Activated CD8-positive, alpha-beta memory T cell treated with anti-CD3 and anti-CD28 coated beads, Interleukin-2, amount 50 U/mL, for 4 hours (primary cell): Measurements from ENCODE around the gene NFIB.

Source experiments
- DNase-seq: peaks from one replicate; pipeline ENCODE4 v3.0.0-alpha.2; 2020

Gene NFIB

GRCh38 chr9:14179449-14179848, 134.5 kb downstream of the NFIB start:
- DNase-seq: no peak

GRCh38 chr9:14175778-14176177, 138.2 kb downstream of the NFIB start:
- DNase-seq: no peak

GRCh38 chr9:14173713-14174112, 140.2 kb downstream of the NFIB start:
- no peak for DNase-seq

- no peak for DNase-seq
Measured at GRCh38 chr9:14170973-14171596, 142.9 kb downstream of the NFIB start.

GRCh38 chr9:14170392-14170931, 143.5 kb downstream of the NFIB start:
- DNase-seq: no peak

- DNase-seq: no peak
Measured at GRCh38 chr9:14168381-14168780, 145.6 kb downstream of the NFIB start.

- DNase-seq: no peak
Measured at GRCh38 chr9:14165376-14166035, 148.4 kb downstream of the NFIB start.

GRCh38 chr9:14164908-14165307, 149.0 kb downstream of the NFIB start:
- DNase-seq: no peak

- no peak for DNase-seq
Measured at GRCh38 chr9:14159440-14160216, 154.3 kb downstream of the NFIB start.

GRCh38 chr9:14158916-14159315, 155.0 kb downstream of the NFIB start:
- no peak for DNase-seq

GRCh38 chr9:14158136-14158813, 155.7 kb downstream of the NFIB start:
- DNase-seq: no peak

GRCh38 chr9:14157191-14157590, 156.8 kb downstream of the NFIB start:
- DNase-seq: no peak

- no peak for DNase-seq
Measured at GRCh38 chr9:14156046-14156445, 157.9 kb downstream of the NFIB start.

- DNase-seq: no peak
Measured at GRCh38 chr9:14155237-14155636, 158.7 kb downstream of the NFIB start.

- no peak for DNase-seq
Measured at GRCh38 chr9:14153310-14153720, 160.6 kb downstream of the NFIB start.

GRCh38 chr9:14151451-14151850, 162.5 kb downstream of the NFIB start:
- no peak for DNase-seq

GRCh38 chr9:14148501-14149103, 165.3 kb downstream of the NFIB start:
- DNase-seq: no peak

GRCh38 chr9:14147738-14148137, 166.2 kb downstream of the NFIB start:
- DNase-seq: no peak

- no peak for DNase-seq
Measured at GRCh38 chr9:14146201-14146874, 167.6 kb downstream of the NFIB start.

GRCh38 chr9:14144215-14144614, 169.7 kb downstream of the NFIB start:
- no peak for DNase-seq

GRCh38 chr9:14141699-14142098, 172.2 kb downstream of the NFIB start:
- no peak for DNase-seq

GRCh38 chr9:14140096-14140697, 173.7 kb downstream of the NFIB start:
- no peak for DNase-seq
